PFSK-1 (cell line): ENCODE data around the gene RCAN3.

Source experiments
- POLR2AphosphoS5 ChIP-seq: IDR thresholded peaks from 2 replicates; pipeline ENCODE4 v1.6.1; 2012; ENCODE audit warnings: low read depth, mild to moderate bottlenecking, control low read depth, low read length, moderate library complexity
- SIN3A ChIP-seq: IDR thresholded peaks from 2 replicates; pipeline ENCODE4 v1.6.1; 2012; ENCODE audit warnings: mild to moderate bottlenecking, low read length, moderate library complexity, borderline replicate concordance; ENCODE audit not compliant: insufficient read depth
- TAF1 ChIP-seq: IDR thresholded peaks from 2 replicates; pipeline ENCODE4 v1.6.1; 2012; ENCODE audit warnings: low read length, control low read depth, borderline replicate concordance; ENCODE audit not compliant: insufficient read depth
- TF ChIP-seq, protein P1 (sequence below), 2 experiments: IDR thresholded peaks; 2 replicates each; pipeline versions ENCODE4 v1.6.1 to v1.8.0; 2011 to 2012; ENCODE audit warnings: low read depth in 2 of 2, low read length in 2 of 2, control low read depth in 1 of 2, inconsistent platforms in 1 of 2, mild to moderate bottlenecking in 1 of 2, moderate library complexity in 1 of 2; ENCODE audit not compliant: insufficient read depth in 1 of 2

DNA sequence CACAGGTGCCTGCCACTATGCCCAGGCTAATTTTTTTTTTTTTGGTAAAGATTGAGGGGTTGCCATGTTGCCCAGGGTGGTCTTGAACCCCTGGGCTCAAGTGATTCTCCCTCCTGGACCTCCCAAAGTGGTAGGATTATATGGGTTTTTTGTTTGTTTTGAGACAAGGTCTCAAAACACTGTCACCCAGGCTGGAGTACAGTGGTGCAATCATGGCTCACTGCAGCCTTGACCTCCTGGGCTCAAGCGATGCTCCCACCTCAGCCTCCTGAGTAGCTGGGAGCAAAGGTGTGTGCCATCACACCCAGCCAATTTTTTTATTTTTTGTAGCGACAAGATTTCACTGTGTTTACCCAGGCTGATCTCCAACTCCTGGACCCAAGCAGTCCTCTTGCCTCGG, 8.9 kb upstream of the RCAN3 start:
- no peak for TF ChIP-seq TAF1
- TF ChIP-seq POLR2AphosphoS5, result no peak
- no peak for TF ChIP-seq SIN3A
- TF ChIP-seq, protein P1, sequence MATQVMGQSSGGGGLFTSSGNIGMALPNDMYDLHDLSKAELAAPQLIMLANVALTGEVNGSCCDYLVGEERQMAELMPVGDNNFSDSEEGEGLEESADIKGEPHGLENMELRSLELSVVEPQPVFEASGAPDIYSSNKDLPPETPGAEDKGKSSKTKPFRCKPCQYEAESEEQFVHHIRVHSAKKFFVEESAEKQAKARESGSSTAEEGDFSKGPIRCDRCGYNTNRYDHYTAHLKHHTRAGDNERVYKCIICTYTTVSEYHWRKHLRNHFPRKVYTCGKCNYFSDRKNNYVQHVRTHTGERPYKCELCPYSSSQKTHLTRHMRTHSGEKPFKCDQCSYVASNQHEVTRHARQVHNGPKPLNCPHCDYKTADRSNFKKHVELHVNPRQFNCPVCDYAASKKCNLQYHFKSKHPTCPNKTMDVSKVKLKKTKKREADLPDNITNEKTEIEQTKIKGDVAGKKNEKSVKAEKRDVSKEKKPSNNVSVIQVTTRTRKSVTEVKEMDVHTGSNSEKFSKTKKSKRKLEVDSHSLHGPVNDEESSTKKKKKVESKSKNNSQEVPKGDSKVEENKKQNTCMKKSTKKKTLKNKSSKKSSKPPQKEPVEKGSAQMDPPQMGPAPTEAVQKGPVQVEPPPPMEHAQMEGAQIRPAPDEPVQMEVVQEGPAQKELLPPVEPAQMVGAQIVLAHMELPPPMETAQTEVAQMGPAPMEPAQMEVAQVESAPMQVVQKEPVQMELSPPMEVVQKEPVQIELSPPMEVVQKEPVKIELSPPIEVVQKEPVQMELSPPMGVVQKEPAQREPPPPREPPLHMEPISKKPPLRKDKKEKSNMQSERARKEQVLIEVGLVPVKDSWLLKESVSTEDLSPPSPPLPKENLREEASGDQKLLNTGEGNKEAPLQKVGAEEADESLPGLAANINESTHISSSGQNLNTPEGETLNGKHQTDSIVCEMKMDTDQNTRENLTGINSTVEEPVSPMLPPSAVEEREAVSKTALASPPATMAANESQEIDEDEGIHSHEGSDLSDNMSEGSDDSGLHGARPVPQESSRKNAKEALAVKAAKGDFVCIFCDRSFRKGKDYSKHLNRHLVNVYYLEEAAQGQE (IDR thresholded peaks at IDR 0.05; ENCODE audit: insufficient read depth in 1 of 2, low read depth in 2 of 2, low read length in 2 of 2), result no peak
